GM21390 (cell line): ENCODE data around the gene RHOF.

ENCODE experiments used
- ATAC-seq: cut with Tn5 transposase; IDR thresholded peaks from one replicate; pipeline ENCODE4 v1.9.1; 2021; ENCODE audit not compliant: unreplicated experiment

The RHOF gene

DNA sequence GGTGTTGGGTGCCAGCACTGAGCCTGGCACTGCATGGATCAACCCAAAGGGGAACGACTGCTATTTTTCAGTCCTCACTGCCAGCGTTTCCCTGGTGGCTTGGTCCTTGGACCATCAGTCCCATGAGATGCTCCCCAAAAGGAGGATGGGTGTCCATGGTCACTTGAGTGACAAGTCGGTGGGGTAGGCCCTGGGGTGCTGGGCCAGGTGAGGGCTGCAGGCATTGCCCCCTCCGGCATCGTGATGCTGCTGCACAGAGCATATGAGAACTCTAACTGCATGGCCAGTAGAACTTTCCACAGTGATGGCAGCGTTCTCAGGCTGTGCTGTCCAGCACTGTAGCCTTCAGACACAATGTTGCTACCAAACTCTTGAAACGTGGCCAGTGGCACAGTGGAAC is 26.6 kb upstream of the RHOF start:
- no peak for ATAC-seq

DNA sequence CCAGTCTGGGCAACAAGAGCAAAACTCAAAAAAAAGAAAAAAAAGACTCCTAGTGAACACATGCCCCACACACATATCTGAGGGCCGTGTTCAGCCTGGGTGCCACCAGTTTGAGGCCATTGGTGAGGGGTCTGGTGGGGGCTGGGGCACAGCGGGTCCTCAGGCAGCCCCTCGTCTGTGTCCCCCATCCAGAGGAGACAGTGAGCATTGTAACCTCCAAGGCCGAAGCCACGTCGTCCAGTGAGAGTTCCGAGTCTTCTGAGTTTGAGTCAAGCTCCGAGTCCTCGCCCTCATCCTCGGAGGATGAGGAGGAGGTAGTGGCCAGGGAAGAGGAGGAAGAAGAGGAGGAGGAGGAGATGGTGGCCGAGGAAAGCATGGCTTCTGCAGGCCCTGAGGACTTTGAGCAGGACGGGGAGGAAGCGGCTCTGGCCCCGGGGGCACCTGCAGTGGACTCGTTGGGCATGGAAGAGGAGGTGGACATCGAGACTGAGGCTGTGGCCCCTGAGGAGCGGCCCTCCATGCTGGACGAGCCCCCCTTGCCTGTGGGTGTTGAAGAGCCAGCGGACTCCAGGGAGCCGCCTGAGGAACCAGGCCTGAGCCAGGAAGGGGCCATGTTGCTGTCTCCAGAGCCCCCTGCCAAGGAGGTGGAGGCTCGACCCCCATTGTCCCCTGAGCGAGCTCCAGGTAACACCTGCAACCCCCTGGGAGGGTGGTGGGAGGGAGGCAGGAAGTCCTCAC is 25.9 kb upstream of the RHOF start:
- ATAC-seq, result no peak

DNA sequence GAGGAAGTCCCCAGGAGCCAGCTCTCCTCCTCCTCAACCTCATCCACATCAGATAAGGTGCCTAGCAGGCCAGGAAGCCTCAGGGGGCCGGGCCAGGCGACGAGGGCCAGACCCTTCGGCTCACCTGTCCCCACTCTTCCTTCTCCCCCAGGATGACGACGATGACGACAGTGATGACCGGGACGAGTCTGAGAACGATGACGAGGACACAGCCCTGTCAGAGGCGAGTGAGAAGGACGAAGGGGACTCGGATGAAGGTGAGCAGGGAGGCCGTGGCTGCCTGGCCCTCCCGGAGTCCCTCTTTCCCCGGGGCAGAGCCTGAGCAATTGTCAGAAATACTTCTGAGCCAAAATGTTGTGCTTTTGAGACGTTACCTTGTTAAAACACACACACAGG is 24.2 kb upstream of the RHOF start:
- ATAC-seq, result no peak

DNA sequence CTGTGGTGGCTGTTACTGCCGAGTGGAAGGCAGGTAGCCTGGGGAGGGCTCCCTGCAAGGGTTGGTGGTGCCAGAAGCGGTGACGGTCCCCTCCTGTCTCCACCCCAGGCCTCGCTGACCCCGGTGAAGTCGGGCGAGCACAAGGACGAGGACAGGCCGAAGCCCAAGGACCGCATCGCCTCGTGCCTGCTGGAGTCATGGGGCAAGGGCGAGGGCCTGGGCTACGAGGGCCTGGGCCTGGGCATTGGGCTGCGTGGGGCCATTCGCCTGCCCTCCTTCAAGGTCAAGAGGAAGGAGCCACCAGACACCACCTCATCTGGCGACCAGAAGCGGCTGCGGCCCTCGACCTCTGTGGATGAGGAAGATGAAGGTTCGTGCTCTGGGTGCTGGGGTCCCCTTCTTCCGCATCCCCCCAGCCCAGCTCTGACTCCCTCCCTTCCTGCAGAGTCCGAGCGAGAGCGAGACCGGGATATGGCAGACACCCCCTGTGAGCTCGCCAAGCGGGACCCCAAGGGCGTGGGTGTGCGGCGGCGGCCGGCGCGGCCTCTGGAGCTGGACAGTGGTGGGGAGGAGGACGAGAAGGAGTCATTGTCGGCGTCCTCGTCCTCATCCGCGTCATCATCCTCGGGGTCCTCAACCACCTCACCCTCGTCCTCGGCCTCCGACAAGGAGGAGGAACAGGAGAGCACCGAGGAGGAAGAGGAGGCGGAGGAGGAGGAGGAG is 23.6 kb upstream of the RHOF start:
- no peak for ATAC-seq

DNA sequence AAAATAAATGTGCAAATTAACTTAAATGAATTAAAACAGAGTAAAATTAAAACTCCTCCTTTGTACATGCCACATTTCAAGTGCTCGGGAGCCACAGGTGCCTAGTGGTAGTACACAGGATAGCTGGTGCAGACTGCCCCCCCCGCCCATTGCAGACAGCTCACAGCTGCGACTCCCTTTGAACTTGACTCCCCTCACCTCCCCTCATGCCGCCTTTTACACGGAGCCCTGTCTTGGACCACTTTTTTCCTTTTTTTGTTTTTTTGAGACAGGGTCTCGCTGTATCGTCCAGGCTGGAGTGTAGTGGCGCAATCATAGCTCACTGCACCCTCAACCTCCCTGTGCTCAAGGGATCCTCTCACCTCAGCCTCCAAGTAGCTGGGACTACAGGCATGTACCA is 21.8 kb upstream of the RHOF start:
- ATAC-seq, result no peak

DNA sequence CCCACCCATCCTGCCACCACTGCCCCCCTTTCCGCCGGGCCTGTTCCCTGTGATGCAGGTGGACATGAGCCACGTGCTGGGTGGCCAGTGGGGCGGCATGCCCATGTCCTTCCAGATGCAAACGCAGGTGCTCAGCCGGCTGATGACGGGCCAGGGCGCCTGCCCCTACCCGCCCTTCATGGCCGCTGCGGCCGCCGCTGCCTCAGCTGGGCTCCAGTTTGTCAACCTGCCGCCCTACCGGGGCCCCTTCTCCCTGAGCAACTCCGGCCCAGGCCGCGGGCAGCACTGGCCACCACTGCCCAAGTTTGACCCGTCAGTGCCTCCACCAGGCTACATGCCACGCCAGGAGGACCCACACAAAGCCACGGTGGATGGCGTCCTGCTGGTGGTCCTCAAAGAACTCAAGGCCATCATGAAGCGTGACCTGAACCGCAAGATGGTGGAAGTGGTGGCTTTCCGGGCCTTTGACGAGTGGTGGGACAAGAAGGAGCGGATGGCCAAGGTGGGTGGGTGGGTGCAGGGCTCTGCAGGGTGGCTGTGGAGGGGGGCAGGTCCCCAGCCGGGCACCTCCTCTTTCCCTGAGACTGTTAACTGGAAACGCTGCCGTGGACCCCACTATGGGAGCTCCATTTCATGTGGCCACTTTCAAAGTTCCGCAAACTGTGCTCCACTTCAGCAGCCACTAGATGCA is 21.1 kb upstream of the RHOF start:
- no peak for ATAC-seq

DNA sequence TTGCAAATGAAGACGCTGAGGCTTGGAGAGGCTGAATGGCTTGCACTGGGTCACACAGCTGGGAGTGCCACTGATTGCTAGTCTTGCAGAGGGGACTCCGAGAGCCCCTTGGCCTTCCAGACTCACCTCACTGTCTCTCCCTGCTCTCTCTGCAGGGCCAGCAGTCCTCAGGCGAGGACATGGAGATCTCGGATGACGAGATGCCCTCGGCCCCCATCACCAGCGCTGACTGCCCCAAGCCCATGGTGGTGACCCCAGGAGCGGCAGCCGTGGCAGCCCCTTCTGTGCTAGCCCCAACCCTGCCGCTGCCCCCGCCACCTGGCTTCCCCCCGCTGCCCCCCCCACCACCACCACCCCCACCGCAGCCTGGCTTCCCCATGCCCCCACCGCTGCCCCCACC is 20.5 kb upstream of the RHOF start:
- ATAC-seq, result no peak

DNA sequence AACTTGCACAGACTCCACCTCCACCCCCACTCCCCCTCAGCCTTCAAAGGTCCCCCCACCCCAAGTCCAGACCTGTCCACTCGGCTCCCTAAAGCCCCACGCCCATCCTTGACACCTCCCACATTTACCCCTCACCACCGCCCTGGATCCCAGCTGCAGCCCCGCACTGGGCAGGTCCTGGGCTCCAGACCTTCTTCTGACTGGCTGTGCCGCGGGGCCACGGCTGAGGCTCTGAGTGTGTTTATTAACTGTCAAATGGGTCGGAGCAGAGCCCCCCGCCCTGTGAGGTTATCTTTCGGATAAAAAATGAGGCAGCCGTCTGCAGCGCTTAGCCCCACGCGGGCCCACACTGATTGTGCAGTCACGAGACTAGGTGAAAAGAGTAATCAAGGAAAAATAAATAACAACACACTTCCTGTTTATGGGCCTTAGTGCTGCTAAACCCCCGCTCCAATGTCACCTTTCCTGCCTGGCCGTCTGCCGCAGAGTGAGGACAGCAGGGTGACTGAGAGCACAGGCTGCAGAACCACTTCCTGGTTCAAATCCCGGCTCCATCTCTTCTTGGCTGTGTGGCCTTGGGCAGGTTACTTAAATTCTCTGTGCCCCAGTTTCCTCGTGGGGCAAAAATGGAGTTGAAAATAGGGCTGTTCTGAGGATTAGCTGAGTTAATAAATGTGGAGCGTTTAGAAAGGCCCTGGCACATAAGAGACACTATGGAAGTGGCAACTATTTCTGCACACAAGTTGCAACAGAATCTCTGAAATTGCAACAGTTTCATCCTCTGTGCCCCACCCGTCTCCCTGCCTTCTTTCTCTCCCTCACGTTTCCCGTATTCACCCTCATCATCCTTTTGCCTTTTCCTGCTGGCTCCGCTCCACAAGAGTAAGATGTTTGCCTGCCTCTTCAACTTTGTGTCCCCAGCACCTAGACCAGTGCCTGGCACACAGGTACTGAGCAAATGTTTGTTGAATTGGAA is 19.7 kb upstream of the RHOF start:
- ATAC-seq, result no peak

DNA sequence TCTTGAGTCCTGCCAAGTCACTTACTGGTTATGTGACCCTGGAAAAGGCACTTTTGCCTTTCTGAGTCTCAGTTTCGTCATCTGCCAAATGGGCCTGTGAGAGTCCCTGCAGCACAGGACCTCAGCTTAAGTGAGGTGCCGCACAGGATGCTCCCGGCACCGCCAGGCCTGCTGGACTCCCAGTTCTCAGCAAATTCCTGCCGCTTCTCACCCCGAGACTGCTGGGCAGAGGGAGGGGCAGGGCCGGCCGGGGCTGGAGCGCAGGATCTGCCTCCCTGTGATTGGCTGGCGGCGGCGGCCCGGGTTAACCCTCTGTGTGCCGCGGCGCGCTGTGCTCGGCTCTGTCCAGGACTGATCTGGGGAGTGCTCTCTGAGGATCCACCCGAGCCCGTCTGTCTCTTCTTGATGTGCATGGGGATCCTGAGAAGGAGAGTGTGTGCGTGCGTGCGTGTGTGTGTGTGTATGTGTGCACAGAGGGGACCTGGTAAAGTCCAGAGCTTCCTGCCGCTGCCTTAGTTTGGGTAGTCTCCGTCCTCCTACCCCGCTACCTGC is 18.9 kb upstream of the RHOF start:
- no peak for ATAC-seq

DNA sequence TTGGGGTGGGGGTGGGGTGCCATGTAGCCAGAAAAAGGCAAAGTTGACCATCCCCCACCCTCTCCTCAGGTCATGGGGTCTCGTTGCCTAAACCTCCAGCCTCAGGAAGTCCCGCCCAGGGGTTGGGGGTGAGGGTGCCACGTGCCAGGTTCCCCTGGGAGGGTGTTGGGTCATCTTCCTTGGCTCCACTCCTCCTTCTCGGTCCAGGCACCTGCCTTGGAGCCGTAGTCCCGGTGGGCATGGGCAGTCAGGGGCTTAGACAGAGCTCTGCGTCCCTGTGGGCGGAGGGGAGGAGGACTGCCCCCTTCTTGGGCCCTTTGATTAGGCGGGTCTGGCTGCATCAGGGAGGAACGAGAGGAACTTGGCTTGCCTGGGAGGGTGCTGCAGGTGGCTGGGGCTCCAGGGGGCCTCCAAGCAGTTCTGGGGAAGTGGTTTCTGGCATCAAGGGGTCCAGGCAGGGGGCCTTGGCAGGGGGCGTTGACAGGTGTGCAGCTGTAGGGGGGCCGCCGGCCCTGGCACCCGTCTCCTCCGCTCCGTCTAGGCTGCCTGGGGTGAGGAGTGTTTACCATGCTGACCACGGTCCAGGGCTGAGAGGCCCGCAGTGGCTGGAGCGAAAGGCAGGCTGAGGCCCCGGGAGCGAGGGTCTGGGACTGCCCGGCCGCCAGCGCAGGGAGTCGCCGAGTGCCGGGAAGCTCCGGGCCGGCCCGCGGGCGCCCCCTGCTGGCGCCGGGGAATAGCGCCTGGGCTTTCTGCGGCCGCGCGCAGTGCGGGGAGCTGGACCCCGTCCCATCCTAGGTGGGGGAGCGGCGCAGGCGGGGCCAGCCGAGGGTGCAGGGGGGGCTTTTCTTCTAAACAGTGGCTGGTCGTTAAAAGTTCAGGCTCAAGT is 18.2 kb upstream of the RHOF start:
- peak; percentile 79 for ATAC-seq

DNA sequence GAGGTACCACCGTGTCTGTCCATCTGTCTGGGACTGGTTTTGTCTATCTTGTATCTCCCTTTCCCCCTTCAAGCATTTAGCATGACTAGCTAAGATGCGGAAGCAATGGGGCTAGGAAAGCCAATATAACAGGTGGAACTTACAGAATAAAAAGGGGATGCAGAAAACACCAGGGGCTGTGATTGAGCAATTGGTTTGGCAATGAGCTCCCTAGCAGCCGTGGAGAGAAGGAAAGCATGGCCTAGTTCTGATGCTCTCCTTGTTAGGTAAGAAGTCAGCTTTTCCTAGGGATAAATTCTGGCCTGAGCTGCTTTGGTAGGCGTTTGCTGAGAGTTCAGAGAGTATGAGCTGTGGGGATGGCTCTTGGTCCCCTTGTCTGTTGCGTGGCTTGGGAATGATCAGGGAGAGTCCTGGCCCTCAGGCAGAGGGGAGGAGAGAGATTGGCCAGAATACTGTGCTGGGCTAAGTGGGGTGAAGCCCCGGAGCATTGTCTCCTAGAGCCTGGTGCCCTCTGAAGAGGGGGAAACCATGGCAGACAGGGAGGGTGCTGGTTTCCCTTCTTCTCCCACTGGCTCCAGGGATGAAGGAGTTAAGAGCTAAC is 17.4 kb upstream of the RHOF start:
- no peak for ATAC-seq

DNA sequence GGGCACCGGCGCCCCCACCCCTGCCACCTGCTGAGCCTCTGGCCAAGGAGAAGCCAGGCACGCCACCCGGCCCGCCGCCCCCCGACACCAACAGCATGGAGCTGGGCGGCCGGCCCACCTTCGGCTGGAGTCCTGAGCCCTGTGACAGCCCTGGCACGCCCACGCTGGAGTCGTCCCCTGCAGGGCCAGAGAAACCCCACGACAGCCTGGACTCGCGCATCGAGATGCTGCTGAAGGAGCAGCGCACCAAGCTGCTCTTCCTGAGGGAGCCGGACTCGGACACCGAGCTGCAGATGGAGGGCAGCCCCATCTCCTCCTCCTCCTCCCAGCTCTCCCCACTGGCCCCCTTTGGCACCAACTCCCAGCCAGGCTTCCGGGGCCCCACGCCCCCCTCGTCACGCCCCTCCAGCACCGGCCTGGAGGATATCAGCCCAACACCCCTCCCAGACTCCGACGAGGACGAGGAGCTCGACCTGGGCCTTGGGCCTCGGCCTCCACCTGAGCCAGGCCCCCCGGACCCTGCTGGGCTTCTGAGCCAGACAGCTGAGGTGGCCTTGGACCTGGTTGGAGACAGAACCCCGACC is 16.8 kb upstream of the RHOF start:
- ATAC-seq, result no peak

DNA sequence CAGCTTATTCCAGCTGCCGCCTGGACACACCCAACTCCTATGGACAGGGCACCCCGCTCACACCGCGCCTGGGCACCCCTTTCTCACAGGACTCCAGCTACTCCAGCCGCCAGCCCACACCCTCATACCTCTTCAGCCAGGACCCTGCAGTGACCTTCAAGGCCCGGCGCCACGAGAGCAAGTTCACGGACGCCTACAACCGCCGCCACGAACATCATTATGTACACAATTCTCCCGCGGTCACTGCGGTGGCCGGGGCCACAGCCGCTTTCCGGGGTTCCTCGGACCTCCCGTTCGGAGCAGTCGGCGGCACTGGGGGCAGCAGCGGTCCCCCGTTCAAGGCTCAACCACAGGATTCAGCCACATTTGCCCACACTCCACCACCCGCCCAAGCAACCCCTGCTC is 16.2 kb upstream of the RHOF start:
- ATAC-seq, result no peak

DNA sequence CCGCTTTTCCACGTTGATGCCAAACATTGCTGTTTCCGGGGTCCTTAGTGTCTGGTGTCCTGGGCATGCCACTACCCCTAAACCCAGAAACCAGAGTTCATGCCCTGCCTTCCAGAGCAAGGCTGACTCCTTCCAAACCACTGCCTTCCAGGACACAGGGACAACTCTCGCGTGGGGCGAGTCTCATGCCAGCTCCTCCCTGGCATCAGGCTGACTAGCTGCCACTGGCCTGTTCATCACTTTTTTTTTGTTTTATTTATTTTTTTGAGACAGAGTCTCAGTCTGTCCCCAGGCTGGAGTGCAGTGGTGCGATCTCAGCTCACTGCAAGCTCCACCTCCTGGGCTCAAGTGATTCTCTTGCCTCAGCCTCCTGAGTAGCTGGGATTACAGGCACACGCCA is 15.1 kb upstream of the RHOF start:
- ATAC-seq, result no peak

DNA sequence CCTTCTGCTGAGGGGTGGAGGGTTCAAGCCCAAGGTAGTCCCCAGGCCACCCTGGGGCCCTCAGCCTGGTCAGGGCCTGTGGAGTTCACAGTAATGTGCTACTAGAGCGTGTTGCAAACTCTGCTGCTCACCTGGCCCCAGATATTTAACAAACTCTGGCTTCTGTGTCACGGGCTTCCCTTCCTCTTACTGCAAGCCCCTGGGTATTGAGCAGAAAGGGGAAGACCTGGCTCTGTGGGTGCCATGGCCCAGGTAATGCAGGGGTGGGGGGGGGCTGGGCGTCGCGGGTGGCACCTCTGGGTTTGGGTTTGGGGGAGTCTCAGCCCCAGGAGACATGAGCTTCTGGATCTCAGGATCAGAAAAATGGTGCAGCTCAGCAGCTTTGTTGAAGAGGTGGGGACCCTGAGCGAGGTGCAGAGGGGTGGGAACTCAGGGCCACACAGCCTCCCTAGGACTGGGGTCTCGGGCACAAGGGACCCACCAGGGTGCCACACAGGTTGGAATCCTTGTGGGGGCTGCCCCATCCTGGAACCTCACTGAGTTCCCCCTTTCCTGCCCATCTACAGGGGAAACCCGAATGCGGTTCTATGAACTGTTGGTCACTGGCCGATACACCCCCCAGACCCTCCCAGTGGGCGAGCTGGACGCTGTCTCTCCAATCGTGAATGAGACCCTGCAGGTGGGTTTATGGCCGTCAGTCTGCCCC is 14.3 kb upstream of the RHOF start:
- no peak for ATAC-seq

DNA sequence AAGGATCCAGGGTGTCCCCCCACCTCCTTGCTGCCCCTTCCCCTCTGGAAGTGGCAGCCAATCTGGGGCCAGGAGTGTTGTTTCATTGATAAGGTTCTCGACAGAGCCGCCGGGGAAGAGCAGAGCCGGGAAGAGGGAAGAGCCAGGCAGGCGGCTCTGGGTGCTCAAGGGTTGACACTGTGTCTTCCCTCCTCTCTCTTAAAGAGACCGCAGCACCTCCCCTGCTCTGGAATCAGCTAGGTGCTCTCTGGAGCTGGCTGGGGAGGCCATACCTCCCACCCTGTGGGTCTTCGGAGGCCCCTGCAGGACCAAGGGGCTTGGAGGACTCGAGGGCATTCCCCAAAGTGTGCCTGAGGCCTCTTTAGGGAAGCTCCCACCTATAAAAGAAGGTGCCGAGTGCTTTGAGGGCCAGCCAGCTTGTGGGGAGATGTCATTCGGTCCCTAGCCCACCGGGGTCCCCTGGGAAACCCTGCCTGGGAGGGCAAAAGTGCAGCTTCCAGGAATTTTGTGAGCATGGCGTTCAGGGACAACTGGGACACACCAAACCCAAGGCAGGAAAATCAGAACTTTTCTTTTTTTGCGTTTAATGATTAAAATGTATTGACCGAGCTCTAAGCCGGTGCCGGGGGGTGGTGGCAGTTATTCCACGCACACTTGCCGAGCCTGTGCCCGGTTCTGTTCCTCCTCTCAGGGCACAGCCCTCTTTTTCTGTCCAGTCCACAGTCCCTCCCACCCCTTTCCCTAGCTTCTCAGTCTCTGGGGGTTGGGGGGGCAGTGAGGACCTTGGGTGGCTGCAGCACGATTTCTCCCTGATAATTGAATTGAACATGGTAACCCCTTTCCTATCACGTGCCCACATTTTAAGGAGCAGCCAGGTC is 13.3 kb upstream of the RHOF start:
- ATAC-seq, result no peak

DNA sequence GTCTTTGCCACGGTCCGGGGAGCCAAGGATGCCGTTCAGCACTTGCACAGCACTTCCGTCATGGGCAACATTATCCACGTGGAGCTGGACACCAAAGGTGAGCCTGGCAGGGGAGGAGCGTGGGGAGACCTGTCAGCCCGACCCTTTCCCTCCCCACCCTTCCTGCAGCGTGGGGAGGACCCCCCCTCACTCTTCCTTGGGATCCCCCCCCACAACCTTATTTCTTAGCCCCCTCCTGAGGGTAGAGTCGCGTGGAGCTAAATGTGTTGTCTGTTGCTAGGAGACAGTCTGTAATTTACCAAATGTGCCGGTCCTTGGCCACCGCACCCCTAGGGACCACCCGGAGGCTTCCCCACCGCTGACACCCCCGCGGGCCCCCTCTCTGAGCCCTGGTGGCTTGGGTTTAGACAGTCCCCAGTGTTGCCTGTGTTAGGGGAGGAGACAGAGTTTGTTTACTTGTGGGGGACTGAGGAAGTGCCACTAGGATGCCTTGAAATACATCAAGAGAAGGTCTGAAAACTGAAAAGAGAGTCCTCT is 12.6 kb upstream of the RHOF start:
- ATAC-seq, result no peak
